GM12878 (cell line): ENCODE measurements around the gene RAB3IL1. TPM values are rescaled to one million over a fixed set of nuclear protein-coding genes. Genes with fewer than 3 reads are reported as not detected.

Experiments
- ATAC-seq: fragments of 200-7000 bp; cut with Tn5 transposase; 3 replicates; pipeline ENCODE4 v1.9.1; 2020; ENCODE audit warnings: mild to moderate bottlenecking, moderate library complexity
- BruUV-seq: library from RNA; stranded (reverse); fragments of 400-500 nt; replicated peaks from 2 replicates; lab custom pipeline; 2021; lab: Mats Ljungman, UMichigan
- CTCF ChIA-PET: fragments of 300-600 bp; sonication (Branson Sonifier 250); formaldehyde crosslinking; extraction: SDS; loops from one replicate; lab custom pipeline; 2021; ENCODE audit warnings: inconsistent platforms; lab: Yijun Ruan, JAX
- POLR2A ChIA-PET: fragments of 350-600 bp; formaldehyde crosslinking; extraction: SDS; loops from one replicate; lab custom pipeline; 2021; ENCODE audit warnings: inconsistent platforms; lab: Charles Lee
- RAD21 ChIA-PET: fragments of 300-600 bp; sonication (Branson Sonifier 250); formaldehyde crosslinking; loops from one replicate; lab custom pipeline; 2023; ENCODE audit warnings: antibody characterized with exemption; ENCODE audit not compliant: unreplicated experiment; lab: Charles Lee
- SMC1A ChIA-PET: fragments of 300-600 bp; sonication (Branson Sonifier 250); formaldehyde crosslinking; loops from one replicate; lab custom pipeline; 2023; ENCODE audit not compliant: unreplicated experiment, uncharacterized antibody; lab: Charles Lee
- DNase-seq: peaks from one replicate; pipeline ENCODE4 v3.0.0-alpha.2; 2011; ENCODE audit warnings: low read depth, low spot score
- FAIRE-seq: peaks from 3 replicates; lab custom pipeline; 2011; peaks lifted over from hg19 to GRCh38; lab: Jason Lieb, UNC
- H2AFZ ChIP-seq: 2 replicates; pipeline ENCODE4 v1.6.0; 2011; ENCODE audit warnings: low read depth, low read length, control low read depth; ENCODE audit not compliant: control insufficient read depth
- H3K27ac ChIP-seq: 2 replicates; pipeline ENCODE4 v1.5.1; 2011; ENCODE audit warnings: control low read depth; ENCODE audit not compliant: control insufficient read depth, insufficient read depth
- H3K27me3 ChIP-seq, 2 experiments: replicated peaks in 1 of 2; 2 replicates each; pipeline versions ENCODE4 v1.6.0 to v1.6.1; 2011; ENCODE audit warnings: low read length in 1 of 2; ENCODE audit not compliant: control insufficient read depth in 2 of 2, insufficient read depth in 2 of 2
- H3K36me3 ChIP-seq, 2 experiments: 2 replicates each; pipeline ENCODE4 v1.5.1; 2011; ENCODE audit warnings: low read length in 1 of 2; ENCODE audit not compliant: control insufficient read depth in 2 of 2, insufficient read depth in 2 of 2
- H3K4me1 ChIP-seq: 2 replicates; pipeline ENCODE4 v1.6.1; 2011; ENCODE audit warnings: mild to moderate bottlenecking, low read length, moderate library complexity, mixed read lengths; ENCODE audit not compliant: control insufficient read depth, insufficient read depth
- H3K4me2 ChIP-seq: 2 replicates; pipeline ENCODE4 v1.6.0; 2011; ENCODE audit warnings: control low read depth; ENCODE audit not compliant: control insufficient read depth, insufficient read depth
- H3K4me3 ChIP-seq: fragments of 200-600 bp; sonication (generic); 2 replicates; pipeline ENCODE4 v1.5.1; 2016
- H3K79me2 ChIP-seq: 2 replicates; pipeline ENCODE4 v1.6.0; 2011; ENCODE audit warnings: low read length; ENCODE audit not compliant: control insufficient read depth, insufficient read depth
- H3K9ac ChIP-seq: 2 replicates; pipeline ENCODE4 v1.8.0; 2011; ENCODE audit warnings: low read length, control low read depth, mixed read lengths; ENCODE audit not compliant: control insufficient read depth, insufficient read depth
- H3K9me3 ChIP-seq: replicated peaks from 3 replicates; pipeline ENCODE4 v1.5.1; 2011; ENCODE audit warnings: mild to moderate bottlenecking, low read length; ENCODE audit not compliant: control insufficient read depth, insufficient read depth
- H4K20me1 ChIP-seq: 2 replicates; pipeline ENCODE4 v1.6.0; 2011; ENCODE audit not compliant: control insufficient read depth, insufficient read depth
- ATF7 ChIP-seq: fragments of 450-650 bp; IDR thresholded peaks from 2 replicates; pipeline ENCODE4 v1.6.1; 2016; ENCODE audit warnings: low read depth, mild to moderate bottlenecking
- CREM ChIP-seq: IDR thresholded peaks from 2 replicates; pipeline ENCODE4 v1.6.1; 2014; ENCODE audit warnings: antibody characterized with exemption, low read depth
- EGR1 ChIP-seq, 2 experiments: IDR thresholded peaks; 1 replicate in 1 of 2; 2 replicates in 1 of 2; pipeline ENCODE4 v1.6.1; 2011 to 2012; ENCODE audit warnings: low read depth in 2 of 2, low read length in 2 of 2, borderline replicate concordance in 1 of 2, mild to moderate bottlenecking in 1 of 2, moderate library complexity in 1 of 2
- MEF2B ChIP-seq: fragments of 450-650 bp; IDR thresholded peaks from 2 replicates; pipeline ENCODE4 v1.6.1; 2018; ENCODE audit warnings: mild to moderate bottlenecking, moderate library complexity; ENCODE audit not compliant: partially characterized antibody, poor library complexity, severe bottlenecking
- NFYA ChIP-seq: IDR thresholded peaks from 2 replicates; pipeline ENCODE4 v1.6.1; 2011; ENCODE audit warnings: low read depth, mild to moderate bottlenecking, low read length, improper control_type of control experiment, borderline replicate concordance
- PML ChIP-seq: IDR thresholded peaks from 2 replicates; pipeline ENCODE4 v1.6.1; 2012; ENCODE audit warnings: low read length, inconsistent platforms
- SREBF2 ChIP-seq: IDR thresholded peaks from 2 replicates; pipeline ENCODE4 v1.6.1; 2012; ENCODE audit warnings: mild to moderate bottlenecking, low read length
- TCF3 ChIP-seq: IDR thresholded peaks from 2 replicates; pipeline ENCODE4 v1.6.1; 2012; ENCODE audit warnings: low read depth, mild to moderate bottlenecking, low read length, borderline replicate concordance; ENCODE audit not compliant: insufficient read depth
- WGBS: methylation state at CpG from one replicate; pipeline ENCODE4 v1.1.6; 2016; ENCODE audit warnings: low lambda C conversion rate; ENCODE audit not compliant: insufficient replicate concordance, insufficient coverage; ENCODE audit errors: missing lambda C conversion rate; 5-methylcytosine and 5-hydroxymethylcytosine counted together
- in situ Hi-C: fragments of 300-500 bp; cut with MboI; formaldehyde crosslinking; loops from 9 replicates; pipeline ENCODE4 v1.14.3; 2018; ENCODE audit warnings: mixed read lengths
- intact Hi-C: fragments of 100-400 bp; cut with micrococcal nuclease; formaldehyde crosslinking; loops from one replicate; pipeline ENCODE4 v1.14.2; 2022; ENCODE audit not compliant: unreplicated experiment
- polyA plus RNA-seq, 11 experiments: library from polyadenylated mRNA; depleted of rRNA in 4 of 11; unstranded in 6 of 11; stranded (reverse) in 5 of 11; fragments of >200 nt; fragmentation: Nextera tagmentation in 4 of 11; fragmentation: Illumina TruSeq in 1 of 11; extraction: Ambion mirVana in 4 of 11; extraction: Trizol in 1 of 11; gene quantifications; 1 replicate in 1 of 11; 2 replicates in 10 of 11; pipeline versions ENCODE4 v1.2.1 to v1.2.3, GENCODE V29; 2011 to 2016; ENCODE audit warnings: inconsistent platforms in 2 of 11, missing spikeins in 2 of 11, low read depth in 1 of 11
- total RNA-seq, 4 experiments: library from RNA; depleted of rRNA in 3 of 4; stranded (reverse); fragments of >200 nt in 3 of 4; fragmentation: Illumina TruSeq in 1 of 4; extraction: Trizol in 1 of 4; gene quantifications; 2 replicates each; pipeline versions ENCODE4 v1.2.1 to v1.2.3, GENCODE V29; 2013 to 2021
- TF ChIP-seq, protein P1 (sequence below): fragments of 450-650 bp; conservative IDR thresholded peaks from 2 replicates; pipeline ENCODE4 v1.6.1; 2017; ENCODE audit warnings: mild to moderate bottlenecking, moderate library complexity
- TF ChIP-seq, protein P2 (sequence below): IDR thresholded peaks from 2 replicates; pipeline ENCODE4 v1.6.1; 2012; ENCODE audit warnings: low read length, inconsistent platforms
- TF ChIP-seq, protein P3 (sequence below): IDR thresholded peaks from 2 replicates; pipeline ENCODE4 v1.6.1; 2012; ENCODE audit warnings: low read depth, low read length, improper control_type of control experiment
- TF ChIP-seq, protein P4 (sequence below): fragments of 450-650 bp; IDR thresholded peaks from 2 replicates; pipeline ENCODE4 v1.6.1; 2017; ENCODE audit warnings: mild to moderate bottlenecking

The RAB3IL1 gene
- total and polyA plus RNA-seq, 10 of the 15 experiments (the other 5 are each of a cell fraction or from before 2014, with no cell fraction given), result 0.04 TPM; not detected in 9

DNA sequence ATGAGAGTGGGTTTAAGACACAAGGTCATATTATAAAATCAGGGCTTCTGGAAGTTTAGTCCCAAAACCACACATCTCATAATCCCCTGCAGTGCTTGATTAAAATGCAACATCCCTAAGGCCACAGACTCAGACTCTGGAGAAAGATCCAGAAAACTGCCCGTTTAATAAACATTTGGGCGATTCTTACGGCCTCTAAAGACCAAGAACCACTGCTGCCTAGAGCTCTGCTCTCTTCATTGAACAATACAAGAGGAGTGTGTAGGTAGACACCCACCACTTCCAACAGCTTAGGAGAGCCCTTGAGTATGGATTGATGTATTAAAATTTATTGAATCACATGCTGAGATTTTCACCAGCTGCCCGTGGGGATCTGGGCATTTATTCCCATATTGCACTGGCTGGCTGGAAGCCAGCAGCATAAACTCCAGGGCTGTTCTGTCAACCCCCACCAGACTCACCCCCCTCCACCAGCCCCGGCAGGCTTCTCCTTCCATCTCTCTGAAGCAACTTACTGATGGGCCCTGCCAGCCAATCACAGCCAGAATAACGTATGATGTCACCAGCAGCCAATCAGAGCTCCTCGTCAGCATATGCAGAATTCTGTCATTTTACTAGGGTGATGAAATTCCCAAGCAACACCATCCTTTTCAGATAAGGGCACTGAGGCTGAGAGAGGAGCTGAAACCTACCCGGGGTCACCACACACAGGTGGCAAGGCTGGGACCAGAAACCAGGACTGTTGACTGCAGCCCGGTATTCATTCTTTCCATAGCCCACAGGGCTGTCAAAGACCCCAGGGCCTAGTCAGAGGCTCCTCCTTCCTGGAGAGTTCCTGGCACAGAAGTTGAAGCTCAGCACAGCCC lies 32.0 kb upstream of the RAB3IL1 start:
- Histone ChIP-seq H3K79me2 (no peaks in the 10 kb centered on the region), H3K36me3 (no peaks in the 10 kb centered on the region), H3K9ac (no peak overlapping the region), H3K27ac (no peak overlapping the region), H2AFZ (no peak overlapping the region), H4K20me1 (no peaks in the 10 kb centered on the region), H3K27me3 (no peaks in the 10 kb centered on the region; a peak in 1 of 4 replicates), H3K4me1 (no peaks in the 10 kb centered on the region), H3K4me2 (no peak overlapping the region), H3K4me3 (no peak overlapping the region), H3K9me3 (no peaks in the 10 kb centered on the region)
- ChIA-PET CTCF (interaction anchor here (1.0 to 8.2 kb wide), 9 partner anchors 12 to 163 kb away, joined by 3 to 188 read pairs (median 37); partner anchors contain the start of genes FEN1, FTH1 and TMEM258), RAD21 (interaction anchor here (1.0 to 7.3 kb wide), 3 partner anchors 52 to 153 kb away, joined by 5 to 96 read pairs (median 58); no protein-coding TSS in a partner anchor), SMC1A (interaction anchor here (1.0 to 7.1 kb wide), 8 partner anchors 19 to 159 kb away, joined by 3 to 86 read pairs (median 14); partner anchors contain the start of gene FTH1), POLR2A (interaction anchor here (1.2 kb wide), 1 partner anchor 152 kb away, joined by 4 read pairs; no protein-coding TSS in a partner anchor)
- ATAC-seq (peak; percentile 66), DNase-seq (no peak), FAIRE-seq (peak; percentile 27)
- intact Hi-C loops, result no loop called here
- 49% methylated on average over 9 of the region's 9 CpGs for WGBS
- BruUV-seq, result no TSS peak
- in situ Hi-C loops, result no loop called here
- TF ChIP-seq SREBF2, result no peak
- no peak for TF ChIP-seq CREM
- TF ChIP-seq, protein P1, sequence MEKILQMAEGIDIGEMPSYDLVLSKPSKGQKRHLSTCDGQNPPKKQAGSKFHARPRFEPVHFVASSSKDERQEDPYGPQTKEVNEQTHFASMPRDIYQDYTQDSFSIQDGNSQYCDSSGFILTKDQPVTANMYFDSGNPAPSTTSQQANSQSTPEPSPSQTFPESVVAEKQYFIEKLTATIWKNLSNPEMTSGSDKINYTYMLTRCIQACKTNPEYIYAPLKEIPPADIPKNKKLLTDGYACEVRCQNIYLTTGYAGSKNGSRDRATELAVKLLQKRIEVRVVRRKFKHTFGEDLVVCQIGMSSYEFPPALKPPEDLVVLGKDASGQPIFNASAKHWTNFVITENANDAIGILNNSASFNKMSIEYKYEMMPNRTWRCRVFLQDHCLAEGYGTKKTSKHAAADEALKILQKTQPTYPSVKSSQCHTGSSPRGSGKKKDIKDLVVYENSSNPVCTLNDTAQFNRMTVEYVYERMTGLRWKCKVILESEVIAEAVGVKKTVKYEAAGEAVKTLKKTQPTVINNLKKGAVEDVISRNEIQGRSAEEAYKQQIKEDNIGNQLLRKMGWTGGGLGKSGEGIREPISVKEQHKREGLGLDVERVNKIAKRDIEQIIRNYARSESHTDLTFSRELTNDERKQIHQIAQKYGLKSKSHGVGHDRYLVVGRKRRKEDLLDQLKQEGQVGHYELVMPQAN, result no peak
- TF ChIP-seq, protein P2, sequence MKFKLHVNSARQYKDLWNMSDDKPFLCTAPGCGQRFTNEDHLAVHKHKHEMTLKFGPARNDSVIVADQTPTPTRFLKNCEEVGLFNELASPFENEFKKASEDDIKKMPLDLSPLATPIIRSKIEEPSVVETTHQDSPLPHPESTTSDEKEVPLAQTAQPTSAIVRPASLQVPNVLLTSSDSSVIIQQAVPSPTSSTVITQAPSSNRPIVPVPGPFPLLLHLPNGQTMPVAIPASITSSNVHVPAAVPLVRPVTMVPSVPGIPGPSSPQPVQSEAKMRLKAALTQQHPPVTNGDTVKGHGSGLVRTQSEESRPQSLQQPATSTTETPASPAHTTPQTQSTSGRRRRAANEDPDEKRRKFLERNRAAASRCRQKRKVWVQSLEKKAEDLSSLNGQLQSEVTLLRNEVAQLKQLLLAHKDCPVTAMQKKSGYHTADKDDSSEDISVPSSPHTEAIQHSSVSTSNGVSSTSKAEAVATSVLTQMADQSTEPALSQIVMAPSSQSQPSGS, result peak; percentile 81
- no peak for TF ChIP-seq EGR1 (IDR thresholded peaks at IDR 0.05; ENCODE audit: borderline replicate concordance in 1 of 2, low read depth in 2 of 2, low read length in 2 of 2)
- TF ChIP-seq, protein P3, sequence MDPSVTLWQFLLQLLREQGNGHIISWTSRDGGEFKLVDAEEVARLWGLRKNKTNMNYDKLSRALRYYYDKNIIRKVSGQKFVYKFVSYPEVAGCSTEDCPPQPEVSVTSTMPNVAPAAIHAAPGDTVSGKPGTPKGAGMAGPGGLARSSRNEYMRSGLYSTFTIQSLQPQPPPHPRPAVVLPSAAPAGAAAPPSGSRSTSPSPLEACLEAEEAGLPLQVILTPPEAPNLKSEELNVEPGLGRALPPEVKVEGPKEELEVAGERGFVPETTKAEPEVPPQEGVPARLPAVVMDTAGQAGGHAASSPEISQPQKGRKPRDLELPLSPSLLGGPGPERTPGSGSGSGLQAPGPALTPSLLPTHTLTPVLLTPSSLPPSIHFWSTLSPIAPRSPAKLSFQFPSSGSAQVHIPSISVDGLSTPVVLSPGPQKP, result no peak
- TF ChIP-seq NFYA, result no peak
- no peak for TF ChIP-seq PML
- TF ChIP-seq MEF2B, result no peak
- no peak for TF ChIP-seq TCF3
- TF ChIP-seq, protein P4, sequence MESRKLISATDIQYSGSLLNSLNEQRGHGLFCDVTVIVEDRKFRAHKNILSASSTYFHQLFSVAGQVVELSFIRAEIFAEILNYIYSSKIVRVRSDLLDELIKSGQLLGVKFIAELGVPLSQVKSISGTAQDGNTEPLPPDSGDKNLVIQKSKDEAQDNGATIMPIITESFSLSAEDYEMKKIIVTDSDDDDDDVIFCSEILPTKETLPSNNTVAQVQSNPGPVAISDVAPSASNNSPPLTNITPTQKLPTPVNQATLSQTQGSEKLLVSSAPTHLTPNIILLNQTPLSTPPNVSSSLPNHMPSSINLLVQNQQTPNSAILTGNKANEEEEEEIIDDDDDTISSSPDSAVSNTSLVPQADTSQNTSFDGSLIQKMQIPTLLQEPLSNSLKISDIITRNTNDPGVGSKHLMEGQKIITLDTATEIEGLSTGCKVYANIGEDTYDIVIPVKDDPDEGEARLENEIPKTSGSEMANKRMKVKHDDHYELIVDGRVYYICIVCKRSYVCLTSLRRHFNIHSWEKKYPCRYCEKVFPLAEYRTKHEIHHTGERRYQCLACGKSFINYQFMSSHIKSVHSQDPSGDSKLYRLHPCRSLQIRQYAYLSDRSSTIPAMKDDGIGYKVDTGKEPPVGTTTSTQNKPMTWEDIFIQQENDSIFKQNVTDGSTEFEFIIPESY, result no peak
- TF ChIP-seq ATF7, result peak; percentile 67
